GM19438 (cell line): ENCODE measurements around the gene JAML.

Experiments
- ATAC-seq: cut with Tn5 transposase; IDR thresholded peaks from one replicate; pipeline ENCODE4 v1.9.1; 2021; ENCODE audit warnings: low read depth; ENCODE audit not compliant: unreplicated experiment

JAML gene

DNA sequence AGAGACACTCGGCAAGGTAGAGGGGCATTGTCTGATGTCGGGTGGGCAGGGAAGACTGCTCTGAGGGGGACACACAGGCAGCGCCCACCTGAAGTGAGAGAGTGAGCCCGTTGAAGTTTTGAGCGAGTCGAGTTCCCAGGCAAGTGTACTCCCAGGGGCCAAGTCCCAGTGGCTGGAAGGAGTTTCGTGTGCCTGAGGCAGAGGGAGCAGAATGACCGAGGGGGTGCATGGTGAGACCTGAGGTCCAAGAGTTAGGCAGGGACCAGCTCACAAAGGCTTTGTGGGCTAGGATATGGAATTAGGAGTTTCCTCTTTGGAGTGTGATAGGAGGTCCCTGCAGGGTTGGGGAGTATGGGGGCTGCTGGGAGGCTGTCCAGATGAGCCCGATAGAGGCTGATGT, 54.6 kb downstream of the JAML start:
- ATAC-seq: no peak

DNA sequence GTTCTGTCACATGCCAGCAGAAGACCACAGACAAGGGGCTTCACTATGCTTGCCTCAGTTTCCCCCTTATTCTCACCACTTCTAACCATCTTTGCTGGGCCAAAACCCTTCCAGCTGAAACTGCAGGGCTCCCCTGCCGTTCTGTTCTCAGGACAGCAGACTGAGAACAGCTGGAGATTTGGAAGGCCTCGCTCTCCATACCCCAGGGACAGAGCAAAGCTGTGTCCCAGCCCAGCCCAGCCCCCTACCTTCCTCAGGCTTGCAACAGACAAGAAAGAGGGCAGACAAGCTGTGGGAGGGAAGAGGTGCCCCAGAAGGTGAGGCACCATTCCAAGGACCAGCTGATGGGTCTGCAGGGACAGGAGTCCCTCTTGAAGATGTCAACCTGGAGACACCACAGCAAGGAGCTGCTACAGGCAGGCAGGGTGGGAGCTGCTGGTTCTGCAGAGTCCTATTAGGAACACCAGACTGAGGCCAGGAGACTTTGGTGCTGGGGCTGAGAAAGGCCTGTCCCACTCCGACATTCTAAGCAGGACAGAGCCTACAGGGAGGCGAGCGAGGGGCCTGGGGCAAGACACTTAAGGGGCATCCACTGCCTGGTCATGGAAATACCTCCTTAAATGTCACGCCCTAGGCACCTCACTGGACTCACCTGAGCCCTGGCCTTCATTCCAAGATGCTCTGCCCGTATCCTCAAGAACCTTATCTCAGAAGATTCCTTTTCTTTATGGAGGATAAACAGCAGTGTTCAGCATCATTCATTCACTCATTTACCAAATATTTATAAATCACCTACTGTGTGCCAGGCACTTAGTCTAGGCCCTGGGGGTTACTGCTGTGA, 55.3 kb downstream of the JAML start:
- ATAC-seq: no peak

DNA sequence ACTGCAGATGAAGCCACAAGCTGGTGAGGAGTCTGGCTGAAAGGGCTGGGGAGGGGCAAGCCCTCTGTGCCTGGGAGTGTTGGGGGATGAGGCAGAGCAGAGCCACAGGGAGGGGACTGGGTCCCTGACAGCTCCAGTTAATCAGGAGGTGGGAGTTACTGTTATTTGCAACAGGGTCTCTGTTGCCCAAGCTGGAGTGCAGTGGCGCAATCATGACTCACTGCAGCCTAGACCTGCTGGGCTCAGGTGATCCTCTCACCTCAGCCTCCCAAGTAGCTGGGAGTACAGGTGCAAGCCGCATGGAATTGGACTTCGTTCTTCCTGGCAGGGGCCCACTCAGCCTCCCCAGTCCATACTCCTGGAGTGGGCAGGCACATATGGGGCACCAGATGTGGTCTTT, 56.1 kb downstream of the JAML start:
- ATAC-seq: no peak

DNA sequence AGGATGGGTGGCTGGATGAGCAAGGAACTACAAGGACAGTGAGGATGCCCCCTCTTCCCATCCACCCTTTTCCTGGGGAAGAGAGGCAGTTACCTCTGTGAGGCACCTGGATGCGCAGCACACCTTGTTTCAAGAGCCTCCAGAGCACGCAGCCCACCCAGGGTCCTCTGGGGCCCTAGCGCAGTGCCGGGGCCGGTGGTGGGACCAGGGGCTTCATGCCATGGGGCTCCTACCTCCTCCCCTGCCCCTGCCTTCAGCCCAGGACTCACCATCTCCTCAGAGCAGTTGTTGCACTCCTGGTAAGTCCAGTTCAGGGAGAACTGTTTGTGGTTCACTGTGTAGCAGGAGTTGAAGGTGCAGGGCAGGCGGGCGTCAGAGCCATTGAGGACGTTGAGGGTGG, 56.5 kb downstream of the JAML start:
- no peak for ATAC-seq

DNA sequence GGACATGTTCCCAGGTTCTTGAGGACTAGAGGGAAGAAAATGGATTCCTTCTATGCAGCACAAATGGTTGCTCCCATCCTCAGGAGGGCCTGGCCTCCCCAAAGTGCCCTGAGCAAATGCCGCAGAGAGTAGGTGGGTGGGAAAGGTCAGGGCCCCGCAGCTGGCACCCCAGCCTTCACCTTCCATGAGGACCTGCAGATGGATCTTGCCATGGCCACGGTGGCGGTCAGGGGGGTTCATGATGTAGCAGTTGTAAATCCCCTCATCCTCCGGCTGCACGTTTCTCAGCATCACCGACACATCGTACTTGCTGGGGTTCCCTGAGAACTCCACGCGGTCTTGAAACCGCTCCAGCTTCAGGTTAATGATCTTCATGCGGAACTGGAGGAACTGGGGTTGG, 56.9 kb downstream of the JAML start:
- ATAC-seq: no peak

DNA sequence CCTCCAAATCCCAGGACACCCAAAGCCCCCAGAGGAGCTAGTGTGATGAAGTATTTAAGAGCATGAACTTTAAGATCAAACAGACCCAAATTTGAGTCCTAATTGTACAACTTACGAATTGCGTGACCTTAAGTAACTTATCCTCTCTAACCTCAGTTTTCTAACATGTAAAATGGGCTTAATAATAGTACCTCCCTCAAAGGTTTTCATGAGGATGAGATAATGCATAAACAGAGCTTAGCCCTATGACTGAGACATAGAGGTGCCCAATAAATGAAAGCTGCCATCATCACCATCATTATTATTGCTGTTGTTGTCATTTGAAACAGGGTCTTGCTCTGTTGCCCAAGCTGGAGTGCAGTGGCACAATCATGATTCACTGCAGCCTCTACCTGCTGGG, 57.6 kb downstream of the JAML start:
- no peak for ATAC-seq

DNA sequence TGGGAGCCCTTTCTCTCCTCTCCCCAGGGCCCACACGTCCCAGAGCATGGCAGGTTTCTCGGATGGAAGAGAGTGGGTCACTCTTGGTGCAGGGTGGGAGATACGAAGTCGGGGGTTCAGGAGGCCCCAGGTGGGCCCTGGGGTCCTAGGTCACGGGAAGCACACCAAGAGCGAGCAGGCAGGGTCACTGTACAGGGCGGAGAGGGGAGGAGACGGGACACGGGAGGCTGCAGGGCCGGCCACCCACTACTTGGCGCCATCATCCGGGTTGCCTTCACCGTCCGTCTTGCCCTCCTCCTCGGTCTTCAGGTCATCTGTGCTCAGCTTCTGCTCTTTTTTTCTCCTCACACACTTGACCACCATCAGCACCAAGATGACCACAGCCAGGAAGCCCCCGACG, 58.2 kb downstream of the JAML start:
- ATAC-seq: no peak

DNA sequence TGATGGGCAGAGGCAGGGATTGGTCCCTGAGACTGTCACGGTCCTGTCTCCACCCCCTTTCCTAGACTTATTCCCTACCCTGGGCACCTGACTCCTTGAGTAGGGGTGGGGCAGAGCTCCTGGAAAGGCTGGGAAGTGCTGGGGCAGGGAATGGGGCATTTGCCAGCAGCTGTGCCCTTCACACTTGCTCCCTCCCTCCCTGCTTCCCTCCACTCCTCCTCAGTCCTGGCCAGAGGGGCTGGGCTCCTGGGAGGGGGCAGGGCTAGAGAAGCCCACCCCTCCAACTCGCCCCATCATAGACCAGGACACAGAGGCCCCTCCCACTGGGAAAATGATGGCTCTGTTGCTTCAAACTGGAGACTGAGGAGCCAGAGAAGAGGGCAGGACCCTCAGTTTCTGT, 59.9 kb downstream of the JAML start:
- no peak for ATAC-seq

DNA sequence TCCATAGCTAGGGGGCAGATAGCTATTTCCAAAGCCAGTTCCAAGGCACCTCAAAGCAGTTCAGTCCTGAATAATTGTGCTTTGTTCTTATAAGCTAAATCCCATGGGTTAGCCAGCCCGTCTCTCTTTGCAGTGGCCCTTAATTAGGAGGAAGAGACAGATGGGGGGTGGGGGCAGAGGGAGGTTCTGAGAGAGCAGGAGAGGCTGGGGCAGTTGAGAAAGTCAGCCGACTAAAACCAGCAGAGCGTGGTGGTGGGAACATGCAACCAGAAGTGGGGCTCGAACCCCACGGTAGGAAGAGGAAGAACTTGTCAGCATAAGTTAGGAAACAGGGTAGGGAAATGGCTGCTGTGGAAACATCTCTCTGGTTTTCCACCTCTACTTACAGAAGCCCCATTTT, 61.3 kb downstream of the JAML start:
- no peak for ATAC-seq

DNA sequence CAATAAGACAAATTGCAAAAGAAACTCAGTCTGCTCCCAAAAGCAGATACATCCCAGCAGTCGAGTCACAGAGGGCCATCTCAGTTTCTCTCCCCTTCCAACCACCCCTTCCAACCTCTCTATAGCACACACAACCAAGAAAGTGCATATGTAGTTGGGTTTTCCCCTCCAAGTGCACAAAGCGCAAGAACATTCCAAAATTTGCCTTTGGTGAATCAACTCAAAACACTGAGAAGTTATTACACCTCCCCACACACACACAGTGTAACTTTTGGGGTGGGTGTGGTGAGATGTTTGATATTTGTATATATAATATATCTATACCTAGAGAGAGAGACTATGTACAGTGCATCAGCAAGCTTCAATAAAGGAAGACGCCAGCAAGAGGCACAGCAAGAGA, 62.0 kb downstream of the JAML start:
- ATAC-seq: no peak

DNA sequence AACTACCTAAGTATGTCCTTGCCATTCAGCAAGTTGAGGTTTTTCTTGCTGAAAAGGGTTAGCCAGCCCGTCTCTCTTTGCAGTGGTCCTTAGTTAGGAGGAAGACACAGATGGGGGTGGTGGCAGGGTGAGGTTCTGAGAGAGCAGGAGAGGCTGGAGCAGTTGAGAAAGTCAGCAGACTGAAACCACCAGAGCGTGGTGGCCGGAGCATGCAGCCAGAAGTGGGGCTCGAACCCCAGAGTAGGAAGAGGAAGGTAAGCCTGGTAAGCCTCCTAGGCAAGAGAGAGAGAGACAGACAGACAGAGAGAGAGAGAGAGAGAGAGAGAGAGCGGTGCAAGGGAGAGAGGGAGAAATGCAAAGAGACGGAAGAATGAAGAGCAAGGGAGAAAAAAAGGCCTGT, 63.0 kb downstream of the JAML start:
- ATAC-seq: no peak

DNA sequence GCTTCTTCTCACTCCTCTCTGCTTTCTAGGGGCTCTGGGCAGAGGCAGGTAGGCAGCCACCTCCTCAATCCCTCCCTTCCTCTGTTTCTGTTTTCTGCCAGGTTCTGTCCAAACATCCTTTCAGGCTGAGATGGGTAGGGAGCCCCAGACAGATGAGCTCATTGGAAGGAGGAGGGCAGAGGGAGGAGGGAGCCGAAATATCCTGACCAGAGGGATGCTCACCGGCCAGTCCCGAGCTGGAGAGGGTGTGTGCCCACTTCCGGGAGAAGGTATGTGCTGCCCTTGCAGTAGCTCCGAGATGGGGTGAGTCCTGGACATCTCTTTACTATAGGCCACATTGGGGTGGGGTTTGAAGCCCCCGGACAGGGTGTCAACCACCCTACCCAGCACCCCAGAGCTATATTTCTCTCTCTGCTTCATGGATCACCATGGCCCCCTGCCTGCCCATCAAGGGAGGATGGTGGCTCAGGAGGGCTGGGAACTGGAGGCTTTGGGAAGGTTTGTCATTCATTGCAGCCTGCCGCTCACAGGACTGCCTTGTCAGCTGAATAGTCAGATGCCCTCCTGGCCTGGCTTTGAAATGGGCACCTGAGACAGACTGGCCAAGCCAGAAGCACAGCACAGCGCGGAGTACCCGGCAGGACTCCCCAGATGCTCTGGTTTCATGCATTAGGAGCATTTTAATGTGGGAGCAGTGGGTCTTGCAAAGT, 67.5 kb downstream of the JAML start:
- no peak for ATAC-seq

DNA sequence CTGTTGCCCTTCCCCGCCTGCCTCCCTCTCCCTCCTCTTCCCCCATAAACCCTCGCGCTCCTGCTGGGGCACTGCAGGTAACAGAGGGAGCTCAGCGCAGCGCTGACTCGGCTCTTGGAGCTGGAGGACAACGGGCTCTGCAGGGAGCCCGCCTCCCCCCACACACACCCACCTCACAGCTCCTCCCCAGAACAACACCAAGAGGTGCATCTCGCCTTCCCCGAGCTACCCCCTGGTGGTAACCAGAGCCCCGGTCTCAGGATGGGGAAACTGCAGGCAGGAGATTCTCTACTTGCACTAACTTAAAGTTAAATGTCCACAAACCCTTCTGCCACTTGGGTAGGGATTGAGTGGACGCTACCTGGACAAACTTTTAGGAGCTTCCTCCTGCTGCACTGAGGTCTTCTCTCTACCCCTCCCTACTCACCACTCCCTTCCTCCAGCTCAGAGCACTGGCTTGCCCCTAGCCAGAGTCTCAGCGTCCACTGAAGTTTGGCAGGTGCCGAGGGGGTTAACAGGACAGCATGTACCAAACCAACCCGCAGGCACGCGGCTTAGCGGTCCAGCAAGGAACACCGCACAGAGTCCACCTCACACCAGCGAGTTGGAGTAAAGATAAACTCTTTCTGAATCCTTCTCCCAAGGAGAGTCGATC, 68.2 kb downstream of the JAML start:
- no peak for ATAC-seq

DNA sequence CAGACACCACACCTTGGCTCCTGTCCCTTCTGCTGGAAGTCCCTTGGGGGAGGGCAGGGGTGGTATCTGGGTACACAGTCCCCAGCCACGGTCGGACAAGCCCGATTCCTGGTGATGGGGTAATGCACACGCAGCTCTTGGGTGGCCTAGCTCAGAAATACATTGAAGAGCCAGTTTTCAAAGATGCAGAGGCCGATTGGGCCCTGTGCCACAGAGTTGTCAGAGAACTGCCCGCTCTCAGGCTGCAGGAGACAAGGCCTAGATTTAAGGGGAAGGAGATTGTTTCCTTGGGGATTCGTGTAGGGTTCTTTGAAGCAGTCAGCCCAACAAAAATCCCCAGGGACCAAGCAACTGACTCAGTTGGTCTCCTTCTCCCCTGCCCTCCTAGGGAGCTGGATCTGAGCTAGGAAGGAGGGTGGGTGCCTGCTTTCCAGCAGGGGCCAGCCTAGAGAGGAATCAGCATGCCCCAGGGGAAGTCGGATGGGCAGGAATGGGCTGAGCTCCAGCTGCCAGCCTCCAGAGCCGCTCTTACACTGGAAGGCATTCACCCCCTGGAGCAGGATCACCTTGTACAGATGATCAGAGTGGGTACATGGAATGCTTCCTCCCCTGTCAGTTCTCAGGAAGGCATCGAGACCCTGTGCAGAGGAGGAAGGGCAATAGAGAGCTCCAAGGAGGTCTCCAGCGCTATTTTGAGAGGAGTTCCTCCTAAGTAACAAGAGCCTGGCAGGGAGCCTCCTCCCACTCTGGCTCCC, 68.9 kb downstream of the JAML start:
- ATAC-seq: no peak

DNA sequence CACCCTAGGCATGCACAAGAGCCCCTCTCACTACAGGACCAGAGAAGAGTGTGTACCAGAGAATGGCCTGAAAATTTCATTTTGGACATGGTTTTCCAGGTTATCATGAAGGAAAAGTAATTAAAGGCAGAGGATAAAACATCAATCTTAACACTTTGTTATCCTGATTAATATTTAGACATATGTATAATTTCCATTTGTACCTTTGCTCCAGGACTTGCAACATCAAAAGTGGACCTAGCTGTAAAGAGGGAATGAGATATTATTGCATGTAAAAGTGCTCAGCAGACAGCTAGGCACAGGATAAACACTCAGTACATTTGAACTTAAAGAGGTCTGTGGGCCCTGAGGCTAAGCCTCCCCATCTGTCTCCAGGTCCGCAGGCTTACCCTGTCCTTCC, 70.2 kb downstream of the JAML start:
- ATAC-seq: no peak

DNA sequence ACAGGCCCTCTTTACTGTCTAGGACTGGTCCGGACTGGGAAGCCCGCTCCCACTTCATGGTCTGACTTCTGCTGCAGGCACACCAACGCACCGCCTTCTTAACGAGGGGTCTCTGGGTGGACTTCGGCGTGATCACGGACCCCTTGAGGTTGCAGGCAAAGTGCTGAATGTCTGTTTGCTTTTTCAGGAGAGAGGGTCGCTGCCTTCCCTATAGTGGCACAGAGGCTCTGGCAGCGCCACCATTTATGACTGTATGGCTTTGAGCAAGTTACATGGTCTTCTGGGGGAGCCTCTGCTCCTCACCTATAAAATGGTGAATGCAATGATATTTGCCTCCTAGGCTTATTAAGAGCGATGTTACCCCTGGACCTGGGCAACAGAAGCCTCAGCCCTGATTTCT, 70.8 kb downstream of the JAML start:
- ATAC-seq: no peak

DNA sequence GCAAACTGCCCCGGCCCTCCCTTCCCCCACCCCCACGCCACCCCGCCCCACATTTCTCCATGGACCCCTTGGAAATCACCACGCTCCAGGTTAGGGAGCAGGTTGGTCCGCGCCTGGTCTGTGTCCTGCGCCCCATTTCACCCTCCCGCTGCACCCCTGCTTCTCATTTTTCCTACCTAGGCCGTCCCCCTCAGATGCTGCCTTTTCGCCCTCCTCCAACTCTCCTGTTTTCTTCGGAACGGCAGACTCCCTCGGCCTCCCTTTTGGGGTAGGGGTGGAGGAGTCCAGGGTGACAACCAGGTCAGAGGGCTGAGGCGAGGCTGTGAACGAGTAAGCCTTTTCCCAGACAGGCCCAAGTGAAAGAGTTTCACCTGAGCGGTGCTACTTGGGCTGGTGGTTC, 71.3 kb downstream of the JAML start:
- no peak for ATAC-seq

DNA sequence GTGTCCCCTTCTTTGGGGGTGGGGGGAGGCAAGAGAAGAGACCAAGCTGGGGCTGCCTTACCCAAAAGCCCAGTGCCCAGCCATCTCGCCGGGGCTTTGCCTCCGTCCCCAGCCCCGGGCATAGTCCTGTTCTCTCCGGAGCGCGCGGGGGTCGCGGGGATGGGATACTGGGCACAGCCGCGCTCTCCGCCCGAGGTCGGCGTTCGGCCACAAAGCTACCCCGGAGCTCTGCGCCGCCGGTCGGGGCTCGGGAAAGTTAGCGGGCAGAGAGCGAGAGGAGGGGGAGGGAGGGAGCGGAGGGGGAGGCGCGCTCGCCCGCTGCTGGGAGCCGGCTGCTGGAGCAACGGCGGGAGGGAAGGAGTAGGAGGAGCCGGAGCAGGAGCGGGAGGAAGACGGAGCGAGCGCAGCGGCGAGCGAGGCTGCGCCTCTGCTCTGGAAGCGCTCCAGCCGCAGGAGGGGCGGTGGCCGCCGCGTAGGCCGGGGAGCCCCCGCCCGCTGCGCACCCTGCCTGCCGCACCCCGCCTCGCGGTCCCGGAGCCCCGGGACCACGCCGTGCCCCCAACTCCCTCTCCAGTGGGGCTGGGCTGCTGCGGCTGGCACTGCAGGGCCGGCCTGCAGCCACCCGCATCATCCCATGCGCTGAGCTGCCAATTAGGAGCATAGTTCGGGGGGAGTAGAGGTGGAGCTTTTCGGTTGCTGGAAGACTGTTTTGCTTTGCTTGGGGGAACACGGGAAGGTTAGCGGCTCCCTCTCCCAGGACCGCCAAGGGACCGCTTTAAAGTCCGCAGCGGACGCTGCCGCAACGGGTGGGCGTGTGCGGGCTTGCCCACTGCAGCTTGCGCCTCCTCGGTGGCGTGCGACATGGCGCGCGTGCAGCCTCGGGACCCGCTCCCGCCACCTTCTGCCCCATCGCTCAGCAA, 72.0 kb downstream of the JAML start, which contains the start of gene SCN4B:
Gene SCN4B (minus strand): TSS at position 272 of the 920 bp plus-strand sequence. CDS start 150 bp downstream, at position 122.
- no peak for ATAC-seq

DNA sequence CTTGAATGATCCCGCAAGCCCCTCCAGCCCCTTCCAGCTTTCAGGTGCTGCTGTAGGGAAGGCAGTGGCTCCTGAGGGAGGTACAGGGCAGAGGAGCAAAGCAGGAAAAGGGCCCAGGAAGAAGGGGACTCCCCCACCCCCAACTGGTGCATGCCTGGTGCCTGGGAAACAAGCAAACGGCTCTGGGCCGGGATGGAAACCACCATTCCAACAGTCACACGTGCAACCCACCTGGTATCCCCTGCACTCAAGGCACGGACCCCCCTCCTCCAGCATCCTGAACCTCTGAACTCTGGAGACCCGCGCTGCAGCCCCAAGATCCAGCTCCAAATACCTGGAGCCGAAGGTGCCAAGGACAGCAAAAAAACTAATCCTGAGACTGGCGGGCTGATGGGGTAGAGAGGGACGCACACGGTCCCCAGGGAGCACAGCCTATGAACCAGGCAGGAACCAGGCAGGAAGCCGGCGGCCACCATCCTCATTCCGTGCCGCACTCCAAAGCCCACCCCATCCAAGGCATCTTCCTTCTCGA, 72.7 kb downstream of the JAML start:
- no peak for ATAC-seq

DNA sequence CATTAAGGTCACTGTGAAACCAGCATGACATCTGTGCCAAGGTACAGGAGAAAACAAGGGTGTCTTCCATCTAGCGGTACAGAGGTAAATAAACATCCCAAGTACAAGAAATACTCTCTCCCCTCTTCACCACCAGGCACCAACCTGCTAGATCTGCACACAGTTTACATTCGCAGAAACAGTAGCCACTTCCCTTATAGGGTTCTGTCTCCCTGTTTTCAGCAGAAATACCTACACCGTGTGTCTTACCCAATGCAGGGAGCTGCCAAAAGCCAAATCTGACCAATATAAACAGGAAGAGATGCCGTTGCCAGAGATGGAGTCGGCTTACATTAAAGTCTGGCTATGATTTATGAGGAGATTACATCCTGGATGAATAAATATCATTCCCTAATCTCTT, 73.4 kb downstream of the JAML start:
- no peak for ATAC-seq
